Measurements from ENCODE around the gene APOBEC4. TPM values are rescaled to one million over a fixed set of nuclear protein-coding genes. Genes with fewer than 3 reads are reported as not detected.

The APOBEC4 gene
- total RNA-seq, 1 experiment from 2014 or later, result not detected

GRCh38 chr1:183674886-183675285 lies 21.8 kb upstream of the APOBEC4 start:
- TF ChIP-seq, protein P1, sequence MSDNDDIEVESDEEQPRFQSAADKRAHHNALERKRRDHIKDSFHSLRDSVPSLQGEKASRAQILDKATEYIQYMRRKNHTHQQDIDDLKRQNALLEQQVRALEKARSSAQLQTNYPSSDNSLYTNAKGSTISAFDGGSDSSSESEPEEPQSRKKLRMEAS (IDR thresholded peaks at IDR 0.05), result no peak
- TF ChIP-seq TCF7L2 (IDR thresholded peaks at IDR 0.05; ENCODE audit: borderline replicate concordance, extremely low read depth, insufficient read depth, insufficient read length) (no peak), YY1 (IDR thresholded peaks at IDR 0.05; ENCODE audit: extremely low read depth, insufficient replicate concordance, low read depth, low read length) (no peak), ZNF274 (IDR thresholded peaks at IDR 0.05; ENCODE audit: low read depth, low read length) (no peak), ATF3 (IDR thresholded peaks at IDR 0.05) (no peak), SRF (IDR thresholded peaks at IDR 0.05; ENCODE audit: low read depth) (no peak), EGR1 (IDR thresholded peaks at IDR 0.05; ENCODE audit: low read depth) (no peak), SIN3A (IDR thresholded peaks at IDR 0.05; ENCODE audit: low read depth) (no peak), JUND (IDR thresholded peaks at IDR 0.05) (no peak), CEBPB (IDR thresholded peaks at IDR 0.05; ENCODE audit: low read depth) (no peak), POLR2A (IDR thresholded peaks at IDR 0.05; ENCODE audit: borderline replicate concordance, extremely low read depth, insufficient read depth, insufficient read length) (no peak)
- TF ChIP-seq, protein P2, sequence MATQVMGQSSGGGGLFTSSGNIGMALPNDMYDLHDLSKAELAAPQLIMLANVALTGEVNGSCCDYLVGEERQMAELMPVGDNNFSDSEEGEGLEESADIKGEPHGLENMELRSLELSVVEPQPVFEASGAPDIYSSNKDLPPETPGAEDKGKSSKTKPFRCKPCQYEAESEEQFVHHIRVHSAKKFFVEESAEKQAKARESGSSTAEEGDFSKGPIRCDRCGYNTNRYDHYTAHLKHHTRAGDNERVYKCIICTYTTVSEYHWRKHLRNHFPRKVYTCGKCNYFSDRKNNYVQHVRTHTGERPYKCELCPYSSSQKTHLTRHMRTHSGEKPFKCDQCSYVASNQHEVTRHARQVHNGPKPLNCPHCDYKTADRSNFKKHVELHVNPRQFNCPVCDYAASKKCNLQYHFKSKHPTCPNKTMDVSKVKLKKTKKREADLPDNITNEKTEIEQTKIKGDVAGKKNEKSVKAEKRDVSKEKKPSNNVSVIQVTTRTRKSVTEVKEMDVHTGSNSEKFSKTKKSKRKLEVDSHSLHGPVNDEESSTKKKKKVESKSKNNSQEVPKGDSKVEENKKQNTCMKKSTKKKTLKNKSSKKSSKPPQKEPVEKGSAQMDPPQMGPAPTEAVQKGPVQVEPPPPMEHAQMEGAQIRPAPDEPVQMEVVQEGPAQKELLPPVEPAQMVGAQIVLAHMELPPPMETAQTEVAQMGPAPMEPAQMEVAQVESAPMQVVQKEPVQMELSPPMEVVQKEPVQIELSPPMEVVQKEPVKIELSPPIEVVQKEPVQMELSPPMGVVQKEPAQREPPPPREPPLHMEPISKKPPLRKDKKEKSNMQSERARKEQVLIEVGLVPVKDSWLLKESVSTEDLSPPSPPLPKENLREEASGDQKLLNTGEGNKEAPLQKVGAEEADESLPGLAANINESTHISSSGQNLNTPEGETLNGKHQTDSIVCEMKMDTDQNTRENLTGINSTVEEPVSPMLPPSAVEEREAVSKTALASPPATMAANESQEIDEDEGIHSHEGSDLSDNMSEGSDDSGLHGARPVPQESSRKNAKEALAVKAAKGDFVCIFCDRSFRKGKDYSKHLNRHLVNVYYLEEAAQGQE (IDR thresholded peaks at IDR 0.05; ENCODE audit: low read depth), result no peak
- TF ChIP-seq, protein P3, sequence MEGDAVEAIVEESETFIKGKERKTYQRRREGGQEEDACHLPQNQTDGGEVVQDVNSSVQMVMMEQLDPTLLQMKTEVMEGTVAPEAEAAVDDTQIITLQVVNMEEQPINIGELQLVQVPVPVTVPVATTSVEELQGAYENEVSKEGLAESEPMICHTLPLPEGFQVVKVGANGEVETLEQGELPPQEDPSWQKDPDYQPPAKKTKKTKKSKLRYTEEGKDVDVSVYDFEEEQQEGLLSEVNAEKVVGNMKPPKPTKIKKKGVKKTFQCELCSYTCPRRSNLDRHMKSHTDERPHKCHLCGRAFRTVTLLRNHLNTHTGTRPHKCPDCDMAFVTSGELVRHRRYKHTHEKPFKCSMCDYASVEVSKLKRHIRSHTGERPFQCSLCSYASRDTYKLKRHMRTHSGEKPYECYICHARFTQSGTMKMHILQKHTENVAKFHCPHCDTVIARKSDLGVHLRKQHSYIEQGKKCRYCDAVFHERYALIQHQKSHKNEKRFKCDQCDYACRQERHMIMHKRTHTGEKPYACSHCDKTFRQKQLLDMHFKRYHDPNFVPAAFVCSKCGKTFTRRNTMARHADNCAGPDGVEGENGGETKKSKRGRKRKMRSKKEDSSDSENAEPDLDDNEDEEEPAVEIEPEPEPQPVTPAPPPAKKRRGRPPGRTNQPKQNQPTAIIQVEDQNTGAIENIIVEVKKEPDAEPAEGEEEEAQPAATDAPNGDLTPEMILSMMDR (IDR thresholded peaks at IDR 0.05 in 2 of 3, conservative IDR thresholded peaks at IDR 0.05 in 1 of 3; ENCODE audit: borderline replicate concordance in 1 of 3, insufficient read depth in 1 of 3, low read depth in 2 of 3, low read length in 2 of 3), result no peak
- ChIA-PET RAD21 (ENCODE audit: low non-redundant PET in 1 of 2, low total read pairs in 2 of 2, uncharacterized antibody in 2 of 2, unreplicated experiment in 2 of 2) (no interaction called here), POLR2A (no interaction called here), CTCF (interaction anchor here (3.1 kb wide), 1 partner anchor 10 kb away, joined by 19 read pairs; no protein-coding TSS in a partner anchor)
- H3K4me3 ChIP-seq (replicated peaks in 1 of 2; ENCODE audit: low read depth in 1 of 2, low read length in 2 of 2), result no peak overlapping the region
- no TSS peak for BruUV-seq (replicated peaks)
- H3K4me1 ChIP-seq (ENCODE audit: control insufficient read depth in 1 of 2, insufficient read depth in 2 of 2, low read length in 2 of 2), result no peaks in the 10 kb centered on the region
- H3K9me3 ChIP-seq (ENCODE audit: control insufficient read depth in 1 of 2, insufficient read depth in 1 of 2, low read depth in 1 of 2, low read length in 2 of 2), result peaks cover 0 to 4% of the 10 kb centered on the region in 2 experiments; a peak in 1 of 4 replicates
- no peaks in the 10 kb centered on the region for H4K20me1 ChIP-seq (ENCODE audit: insufficient read depth)
- ATAC-seq (no peak), DNase-seq (ENCODE audit: low read depth, low spot score) (no peak)
- no peak overlapping the region for H3K9ac ChIP-seq (ENCODE audit: low read length)
- no peaks in the 10 kb centered on the region for H3K27me3 ChIP-seq (ENCODE audit: insufficient read depth, low read length)
- no peak overlapping the region for H3K4me2 ChIP-seq (ENCODE audit: low read length)
- intact Hi-C loops (cut with micrococcal nuclease), result loop anchor here (5.0 kb wide), 1 partner anchor 393 kb away; no protein-coding TSS in a partner anchor
- H2AFZ ChIP-seq (ENCODE audit: low read depth, low read length, poor library complexity, severe bottlenecking), result no peak overlapping the region
- no peaks in the 10 kb centered on the region for H3K36me3 ChIP-seq (ENCODE audit: control insufficient read depth in 1 of 2, insufficient read depth in 2 of 2, low read length in 2 of 2)
- no peak overlapping the region for H3K27ac ChIP-seq (ENCODE audit: low read depth, low read length)
- no peaks in the 10 kb centered on the region for H3K79me2 ChIP-seq (ENCODE audit: insufficient read depth, low read length)
- no peaks in the 10 kb centered on the region for H3K9me2 ChIP-seq (ENCODE audit: insufficient read depth)
